Thyroid gland (tissue), 4 donors: ENCODE measurements around the gene FRAS1.
A peak's percentile ranks its signal among the peaks of the same experiment; 100 is the strongest.

Experiments used
- POLR2A ChIP-seq, 2 donors: fragments of 450-650 bp; IDR thresholded peaks; one replicate each; pipeline ENCODE4 v1.6.1; 2017; ENCODE audit warnings: antibody characterized with exemption in 2 of 2, mild to moderate bottlenecking in 2 of 2, moderate library complexity in 1 of 2
- TF ChIP-seq, protein P1 (sequence below), 6 experiments: fragments of 200-600 bp in 3 of 6; fragments of 450-650 bp in 3 of 6; sonication (generic) in 3 of 6; IDR thresholded peaks; one replicate each; pipeline ENCODE4 v1.5.1; 2016 to 2019; ENCODE audit warnings: antibody characterized with exemption in 6 of 6, mild to moderate bottlenecking in 2 of 6, inconsistent platforms in 1 of 6, moderate library complexity in 1 of 6

DNA sequence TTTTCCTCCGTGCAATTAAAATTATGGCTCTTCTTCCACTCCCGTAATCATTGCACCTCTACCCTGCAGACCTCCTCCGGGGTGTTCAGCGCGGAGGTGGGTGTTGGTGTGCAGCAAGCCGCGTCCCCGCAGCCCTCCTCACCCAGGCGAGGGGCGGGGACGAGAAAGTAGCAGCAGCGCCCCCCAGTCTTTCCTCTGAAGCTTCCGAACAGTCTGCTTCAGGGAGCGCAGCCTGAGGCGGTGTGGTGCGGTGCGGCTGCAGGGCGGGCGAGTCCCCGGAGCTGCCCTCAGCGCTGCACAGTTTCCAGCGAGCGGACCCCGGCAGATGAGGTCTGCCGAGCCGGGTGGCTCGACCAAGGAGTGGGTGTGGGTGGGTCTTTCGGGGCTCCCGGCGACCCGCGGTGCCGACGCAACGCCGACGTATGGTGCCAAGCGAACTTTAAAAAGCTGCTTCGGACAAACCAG lies at the start of gene FRAS1:
- TF ChIP-seq, protein P1, sequence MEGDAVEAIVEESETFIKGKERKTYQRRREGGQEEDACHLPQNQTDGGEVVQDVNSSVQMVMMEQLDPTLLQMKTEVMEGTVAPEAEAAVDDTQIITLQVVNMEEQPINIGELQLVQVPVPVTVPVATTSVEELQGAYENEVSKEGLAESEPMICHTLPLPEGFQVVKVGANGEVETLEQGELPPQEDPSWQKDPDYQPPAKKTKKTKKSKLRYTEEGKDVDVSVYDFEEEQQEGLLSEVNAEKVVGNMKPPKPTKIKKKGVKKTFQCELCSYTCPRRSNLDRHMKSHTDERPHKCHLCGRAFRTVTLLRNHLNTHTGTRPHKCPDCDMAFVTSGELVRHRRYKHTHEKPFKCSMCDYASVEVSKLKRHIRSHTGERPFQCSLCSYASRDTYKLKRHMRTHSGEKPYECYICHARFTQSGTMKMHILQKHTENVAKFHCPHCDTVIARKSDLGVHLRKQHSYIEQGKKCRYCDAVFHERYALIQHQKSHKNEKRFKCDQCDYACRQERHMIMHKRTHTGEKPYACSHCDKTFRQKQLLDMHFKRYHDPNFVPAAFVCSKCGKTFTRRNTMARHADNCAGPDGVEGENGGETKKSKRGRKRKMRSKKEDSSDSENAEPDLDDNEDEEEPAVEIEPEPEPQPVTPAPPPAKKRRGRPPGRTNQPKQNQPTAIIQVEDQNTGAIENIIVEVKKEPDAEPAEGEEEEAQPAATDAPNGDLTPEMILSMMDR (IDR thresholded peaks at IDR 0.05) = no peak
- TF ChIP-seq POLR2A (IDR thresholded peaks at IDR 0.05) = peak in 1 of 2 donors; percentile 65
